ENCODE measurements around the gene SLCO3A1.

The SLCO3A1 gene

GRCh38 chr15:91862891-91863504, 9.5 kb downstream of the SLCO3A1 start:
- H3K4me2 ChIP-seq (ENCODE audit: low read length): no peak overlapping the region
- no peak overlapping the region for H2AFZ ChIP-seq (ENCODE audit: low read depth, low read length)
- H3K4me1 ChIP-seq (ENCODE audit: low read length): peaks cover 11% of the 10 kb centered on the region
- H3K79me2 ChIP-seq (ENCODE audit: low read length): no peaks in the 10 kb centered on the region
- H3K36me3 ChIP-seq (replicated peaks; ENCODE audit: low read depth, low read length): no peaks in the 10 kb centered on the region
- TF ChIP-seq EZH2phosphoT487 (IDR thresholded peaks at IDR 0.05; ENCODE audit: low read depth) (no peak), CTCF (IDR thresholded peaks at IDR 0.05; ENCODE audit: low read depth, low read length) (0 out of 2 replicates have a peak, but pooled peaks have one; percentile 10)
- peaks cover 15% of the 10 kb centered on the region for H4K20me1 ChIP-seq (ENCODE audit: insufficient read depth, low read length)
- H3K27ac ChIP-seq (ENCODE audit: low read length): no peak overlapping the region
- H3K4me3 ChIP-seq (ENCODE audit: low read length): no peak overlapping the region
- H3K27me3 ChIP-seq (ENCODE audit: low read depth, low read length): peaks cover 52% of the 10 kb centered on the region
- H3K9ac ChIP-seq (ENCODE audit: low read length): no peak overlapping the region
- H3K9me3 ChIP-seq (ENCODE audit: insufficient read depth, low read length): no peaks in the 10 kb centered on the region

GRCh38 chr15:91863621-91864255, 10.2 kb downstream of the SLCO3A1 start:
- H4K20me1 ChIP-seq (ENCODE audit: insufficient read depth, low read length): peaks cover 15% of the 10 kb centered on the region
- H3K27ac ChIP-seq (ENCODE audit: low read length): no peak overlapping the region
- peaks cover 11% of the 10 kb centered on the region for H3K4me1 ChIP-seq (ENCODE audit: low read length)
- H3K79me2 ChIP-seq (ENCODE audit: low read length): no peaks in the 10 kb centered on the region
- H2AFZ ChIP-seq (ENCODE audit: low read depth, low read length): no peak overlapping the region
- no peaks in the 10 kb centered on the region for H3K36me3 ChIP-seq (replicated peaks; ENCODE audit: low read depth, low read length)
- no peak overlapping the region for H3K4me2 ChIP-seq (ENCODE audit: low read length)
- peaks cover 48% of the 10 kb centered on the region for H3K27me3 ChIP-seq (ENCODE audit: low read depth, low read length)
- TF ChIP-seq EZH2phosphoT487 (IDR thresholded peaks at IDR 0.05; ENCODE audit: low read depth) (no peak), CTCF (IDR thresholded peaks at IDR 0.05; ENCODE audit: low read depth, low read length) (no peak)
- no peak overlapping the region for H3K4me3 ChIP-seq (ENCODE audit: low read length)
- H3K9me3 ChIP-seq (ENCODE audit: insufficient read depth, low read length): no peaks in the 10 kb centered on the region
- H3K9ac ChIP-seq (ENCODE audit: low read length): no peak overlapping the region

- Histone ChIP-seq H4K20me1 (ENCODE audit: insufficient read depth, low read length) (peaks cover 15% of the 10 kb centered on the region), H3K27ac (ENCODE audit: low read length) (no peak overlapping the region)
Measured at GRCh38 chr15:91864664-91865063, 11.2 kb downstream of the SLCO3A1 start.

More at GRCh38 chr15:91864664-91865063, 11.2 kb downstream of the SLCO3A1 start:
- H3K79me2 ChIP-seq (ENCODE audit: low read length): no peaks in the 10 kb centered on the region
- H3K4me2 ChIP-seq (ENCODE audit: low read length): no peak overlapping the region
- peaks cover 40% of the 10 kb centered on the region for H3K27me3 ChIP-seq (ENCODE audit: low read depth, low read length)
- H3K4me1 ChIP-seq (ENCODE audit: low read length): peaks cover 11% of the 10 kb centered on the region
- no peaks in the 10 kb centered on the region for H3K9me3 ChIP-seq (ENCODE audit: insufficient read depth, low read length)
- TF ChIP-seq EZH2phosphoT487 (IDR thresholded peaks at IDR 0.05; ENCODE audit: low read depth): no peak
- TF ChIP-seq CTCF (IDR thresholded peaks at IDR 0.05; ENCODE audit: low read depth, low read length): no peak
- no peak overlapping the region for H2AFZ ChIP-seq (ENCODE audit: low read depth, low read length)
- H3K4me3 ChIP-seq (ENCODE audit: low read length): no peak overlapping the region
- no peaks in the 10 kb centered on the region for H3K36me3 ChIP-seq (replicated peaks; ENCODE audit: low read depth, low read length)
- H3K9ac ChIP-seq (ENCODE audit: low read length): no peak overlapping the region
